Caco-2 (cell line): ENCODE measurements around the gene SOWAHD. TPM values are rescaled to one million over a fixed set of nuclear protein-coding genes. Genes with fewer than 3 reads are reported as not detected.

Experiments
- BruUV-seq: library from RNA; stranded (reverse); fragments of 400-500 nt; replicated peaks from 2 replicates; lab custom pipeline; 2021; lab: Mats Ljungman, UMichigan
- CTCF ChIA-PET: fragments of 300-600 bp; sonication (Branson Sonifier 250); formaldehyde crosslinking; loops from one replicate; lab custom pipeline; 2022; ENCODE audit warnings: antibody characterized with exemption; lab: Charles Lee
- POLR2A ChIA-PET: fragments of 300-600 bp; sonication (Branson Sonifier 250); formaldehyde crosslinking; loops from one replicate; lab custom pipeline; 2022; ENCODE audit warnings: antibody characterized with exemption; lab: Charles Lee
- DNase-seq, 2 experiments: peaks; one replicate each; pipeline versions ENCODE4 v3.0.0 to v3.0.0-alpha.2; 2020 to 2022
- H3K27me3 ChIP-seq: replicated peaks from 2 replicates; pipeline ENCODE4 v1.6.0; 2011; ENCODE audit warnings: low read length; ENCODE audit not compliant: control insufficient read depth, insufficient read depth
- H3K36me3 ChIP-seq: 2 replicates; pipeline ENCODE4 v1.5.1; 2011; ENCODE audit warnings: low read length; ENCODE audit not compliant: control insufficient read depth, insufficient read depth
- H3K4me1 ChIP-seq: fragments of 250-450 bp; sonication (Bioruptor Pico); 2 replicates; pipeline ENCODE4 v1.5.1; 2020; ENCODE audit warnings: mild to moderate bottlenecking
- H3K4me3 ChIP-seq: 2 replicates; pipeline ENCODE4 v1.5.1; 2011; ENCODE audit warnings: low read depth, mild to moderate bottlenecking, control low read depth, low read length
- H3K9me3 ChIP-seq: fragments of 250-450 bp; sonication (Bioruptor Pico); 2 replicates; pipeline ENCODE4 v1.5.1; 2020; ENCODE audit warnings: mild to moderate bottlenecking, moderate library complexity
- H3K27ac Mint-ChIP-seq: one replicate; pipeline ENCODE4 v1.8.0; 2022; ENCODE audit warnings: mixed read lengths; ENCODE audit not compliant: unreplicated experiment
- H3K27me3 Mint-ChIP-seq: one replicate; pipeline ENCODE4 v1.8.0; 2022; ENCODE audit warnings: mixed read lengths; ENCODE audit not compliant: insufficient read depth, unreplicated experiment
- H3K36me3 Mint-ChIP-seq: one replicate; pipeline ENCODE4 v1.8.0; 2022; ENCODE audit warnings: mild to moderate bottlenecking, mixed read lengths; ENCODE audit not compliant: insufficient read depth, unreplicated experiment
- H3K4me1 Mint-ChIP-seq: one replicate; pipeline ENCODE4 v1.8.0; 2022; ENCODE audit warnings: low read depth, mixed read lengths; ENCODE audit not compliant: unreplicated experiment
- H3K4me3 Mint-ChIP-seq: one replicate; pipeline ENCODE4 v1.8.0; 2022; ENCODE audit warnings: mild to moderate bottlenecking, moderate library complexity, mixed read lengths; ENCODE audit not compliant: unreplicated experiment
- H3K9me3 Mint-ChIP-seq: one replicate; pipeline ENCODE4 v1.8.0; 2022; ENCODE audit warnings: mixed read lengths; ENCODE audit not compliant: unreplicated experiment
- intact Hi-C: fragments of 100-400 bp; cut with micrococcal nuclease; formaldehyde crosslinking; loops from one replicate; pipeline ENCODE4 v1.10.0; 2022; ENCODE audit not compliant: unreplicated experiment
- total RNA-seq: library from RNA; stranded (reverse); gene quantifications from 2 replicates; pipeline ENCODE4 v1.2.3, GENCODE V29; 2022
- TF ChIP-seq, protein P1 (sequence below), 2 experiments: fragments of 200-600 bp in 1 of 2; IDR thresholded peaks; 1 replicate in 1 of 2; 2 replicates in 1 of 2; pipeline versions ENCODE4 v1.5.1 to v1.8.0; 2011 to 2022; ENCODE audit warnings: antibody characterized with exemption in 1 of 2, control low read depth in 1 of 2, inconsistent platforms in 1 of 2, low read depth in 1 of 2, low read length in 1 of 2, mild to moderate bottlenecking in 1 of 2, moderate library complexity in 1 of 2; ENCODE audit not compliant: insufficient read depth in 1 of 2, severe bottlenecking in 1 of 2, unreplicated experiment in 1 of 2

The SOWAHD gene
- total RNA-seq, 1 experiment from 2014 or later, result 2.0 TPM

DNA sequence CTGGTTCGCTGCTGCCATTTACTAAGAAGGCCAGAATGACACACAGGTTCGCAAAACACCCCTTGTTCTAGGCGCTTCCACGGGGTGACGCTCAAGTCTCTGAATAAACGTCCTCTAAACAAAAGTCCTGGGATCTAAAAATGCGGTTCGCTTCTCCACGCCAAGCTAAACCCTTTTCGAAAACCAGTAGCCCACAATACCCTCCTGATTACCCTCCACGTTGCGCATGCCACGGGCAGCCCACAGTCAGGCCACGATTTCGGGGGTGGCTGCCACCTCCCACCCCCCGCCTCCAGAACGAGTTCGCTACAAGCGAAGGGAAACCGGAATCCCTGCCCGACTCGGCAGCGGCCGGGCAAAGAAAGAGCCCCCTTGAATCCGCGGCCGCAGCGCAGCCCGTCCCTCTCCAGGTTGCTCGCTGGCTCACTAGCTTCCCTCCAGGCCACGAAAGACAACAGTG, 32.6 kb downstream of the SOWAHD start:
- no peaks in the 10 kb centered on the region for H3K27me3 Mint-ChIP-seq
- ChIA-PET POLR2A (interaction anchor here (0.5 to 2.2 kb wide), 10 partner anchors 12 to 1142 kb away, joined by 3 to 31 read pairs (median 6); partner anchors contain the start of genes NDUFA1, RNF113A, SLC25A5 and SOWAHD), CTCF (interaction anchor here (0.6 to 1.5 kb wide), 9 partner anchors 11 to 255 kb away, joined by 3 to 9 read pairs (median 3); partner anchors contain the start of genes SOWAHD and UPF3B)
- Histone ChIP-seq H3K4me1 (no peaks in the 10 kb centered on the region; the same call in 1 of the 2 replicates), H3K4me3 (peak overlapping the region; percentile 91), H3K27me3 (no peaks in the 10 kb centered on the region), H3K9me3 (no peaks in the 10 kb centered on the region), H3K36me3 (peaks cover 3% of the 10 kb centered on the region; the same call in 1 of the 2 replicates)
- H3K9me3 Mint-ChIP-seq, result no peaks in the 10 kb centered on the region
- peaks cover 57% of the 10 kb centered on the region for H3K36me3 Mint-ChIP-seq
- H3K27ac Mint-ChIP-seq, result peak overlapping the region; percentile 93
- intact Hi-C loops, result loop anchor here (1.0 to 2.0 kb wide), 2 partner anchors 62 to 90 kb away; no protein-coding TSS in a partner anchor
- peak overlapping the region; percentile 81 for H3K4me3 Mint-ChIP-seq
- TF ChIP-seq, protein P1, sequence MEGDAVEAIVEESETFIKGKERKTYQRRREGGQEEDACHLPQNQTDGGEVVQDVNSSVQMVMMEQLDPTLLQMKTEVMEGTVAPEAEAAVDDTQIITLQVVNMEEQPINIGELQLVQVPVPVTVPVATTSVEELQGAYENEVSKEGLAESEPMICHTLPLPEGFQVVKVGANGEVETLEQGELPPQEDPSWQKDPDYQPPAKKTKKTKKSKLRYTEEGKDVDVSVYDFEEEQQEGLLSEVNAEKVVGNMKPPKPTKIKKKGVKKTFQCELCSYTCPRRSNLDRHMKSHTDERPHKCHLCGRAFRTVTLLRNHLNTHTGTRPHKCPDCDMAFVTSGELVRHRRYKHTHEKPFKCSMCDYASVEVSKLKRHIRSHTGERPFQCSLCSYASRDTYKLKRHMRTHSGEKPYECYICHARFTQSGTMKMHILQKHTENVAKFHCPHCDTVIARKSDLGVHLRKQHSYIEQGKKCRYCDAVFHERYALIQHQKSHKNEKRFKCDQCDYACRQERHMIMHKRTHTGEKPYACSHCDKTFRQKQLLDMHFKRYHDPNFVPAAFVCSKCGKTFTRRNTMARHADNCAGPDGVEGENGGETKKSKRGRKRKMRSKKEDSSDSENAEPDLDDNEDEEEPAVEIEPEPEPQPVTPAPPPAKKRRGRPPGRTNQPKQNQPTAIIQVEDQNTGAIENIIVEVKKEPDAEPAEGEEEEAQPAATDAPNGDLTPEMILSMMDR (IDR thresholded peaks at IDR 0.05; ENCODE audit: insufficient read depth in 1 of 2, low read depth in 1 of 2, low read length in 1 of 2, severe bottlenecking in 1 of 2, unreplicated experiment in 1 of 2), result peak in 1 of 2 experiments; percentile 9
- H3K4me1 Mint-ChIP-seq, result no peaks in the 10 kb centered on the region
- TSS peak; percentile 48 for BruUV-seq
- peak in 1 of 2 experiments; percentile 30 for DNase-seq

- CTCF ChIA-PET, result interaction anchor here (0.6 to 1.5 kb wide), 11 partner anchors 12 to 256 kb away, joined by 3 to 9 read pairs (median 3); partner anchors contain the start of genes SOWAHD and UPF3B
- H3K9me3 Mint-ChIP-seq, result no peaks in the 10 kb centered on the region
- BruUV-seq, result TSS peak; percentile 84
- intact Hi-C loops, result loop anchor here (1.0 to 2.0 kb wide), 3 partner anchors 35 to 89 kb away; no protein-coding TSS in a partner anchor
- Histone ChIP-seq H3K27me3 (no peaks in the 10 kb centered on the region), H3K36me3 (peaks cover 3% of the 10 kb centered on the region; the same call in 1 of the 2 replicates), H3K4me3 (peak within 1 kb of the TSS; percentile 91), H3K9me3 (no peaks in the 10 kb centered on the region), H3K4me1 (no peaks in the 10 kb centered on the region; the same call in 1 of the 2 replicates)
- H3K36me3 Mint-ChIP-seq, result peaks cover 54% of the 10 kb centered on the region
- POLR2A ChIA-PET, result interaction anchor here (0.5 to 2.2 kb wide), 12 partner anchors 12 to 1143 kb away, joined by 3 to 31 read pairs (median 6); partner anchors contain the start of genes NDUFA1, RNF113A, SLC25A5 and SOWAHD
- no peaks in the 10 kb centered on the region for H3K4me1 Mint-ChIP-seq
- peak; percentile 84 to 87 for DNase-seq
- H3K27me3 Mint-ChIP-seq, result no peaks in the 10 kb centered on the region
- peak within 1 kb of the TSS; percentile 81 for H3K4me3 Mint-ChIP-seq
- TF ChIP-seq, protein P1 (IDR thresholded peaks at IDR 0.05; ENCODE audit: insufficient read depth in 1 of 2, low read depth in 1 of 2, low read length in 1 of 2, severe bottlenecking in 1 of 2, unreplicated experiment in 1 of 2), result no peak
- peak within 1 kb of the TSS; percentile 93 for H3K27ac Mint-ChIP-seq
Observed at GRCh38 chrX:119791437-119792231, 33.2 kb downstream of the SOWAHD start, which contains the start of gene RPL39. RPL39 (minus strand) TSS chrX:119791630; CDS start chrX:119791576, 54 bp downstream.
